ENCODE measurements around the gene NEURL2.

NEURL2 gene

DNA sequence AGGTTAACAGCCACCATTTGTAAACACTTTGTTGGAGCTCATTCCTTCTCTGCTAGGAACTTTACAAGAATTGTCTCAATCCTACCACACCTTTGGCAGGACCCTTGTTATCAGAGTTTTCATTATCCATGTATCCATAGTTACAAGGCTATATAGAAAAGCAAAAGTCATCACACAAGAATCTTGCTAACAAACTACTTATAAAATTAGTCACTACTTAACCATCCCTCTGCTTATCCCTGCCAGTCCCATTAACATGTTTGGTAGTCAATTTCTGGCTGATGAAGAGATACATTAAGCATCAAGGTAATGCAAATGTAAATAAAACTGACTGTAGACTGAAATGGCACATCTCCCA, 23.2 kb downstream of the NEURL2 start:
- DNase-seq = no peak

DNA sequence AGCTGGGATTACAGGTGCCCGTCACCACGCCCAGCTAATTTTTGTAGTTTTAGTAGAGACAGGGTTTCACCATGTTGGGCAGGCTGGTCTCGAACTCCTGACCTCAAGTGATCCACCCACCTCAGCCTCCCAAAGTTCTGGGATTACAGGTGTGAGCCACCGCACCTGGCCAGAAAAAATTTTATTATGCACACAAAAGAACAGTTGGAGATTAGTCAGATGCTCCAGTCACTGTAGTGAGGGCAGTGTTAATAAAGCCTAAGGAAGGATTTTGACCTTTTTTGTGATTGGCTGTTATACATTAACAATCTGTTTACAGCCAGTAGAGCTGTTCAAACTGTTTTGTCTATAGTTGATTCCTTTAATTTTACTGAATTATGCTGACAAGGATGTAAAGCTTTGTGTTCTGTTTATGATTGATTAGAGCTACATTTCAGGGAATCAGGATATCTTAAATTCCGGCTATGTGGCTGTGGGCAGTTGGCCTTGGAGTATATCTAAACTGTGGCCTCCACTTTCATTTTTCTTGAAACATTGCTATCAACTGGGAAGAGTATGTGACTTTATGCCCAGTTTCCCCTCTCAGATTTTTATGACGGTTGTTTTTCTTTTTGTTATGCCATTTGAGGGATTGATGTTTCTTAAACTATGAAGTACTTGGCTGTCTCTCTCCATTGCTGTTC, 23.7 kb downstream of the NEURL2 start:
- DNase-seq = no peak

DNA sequence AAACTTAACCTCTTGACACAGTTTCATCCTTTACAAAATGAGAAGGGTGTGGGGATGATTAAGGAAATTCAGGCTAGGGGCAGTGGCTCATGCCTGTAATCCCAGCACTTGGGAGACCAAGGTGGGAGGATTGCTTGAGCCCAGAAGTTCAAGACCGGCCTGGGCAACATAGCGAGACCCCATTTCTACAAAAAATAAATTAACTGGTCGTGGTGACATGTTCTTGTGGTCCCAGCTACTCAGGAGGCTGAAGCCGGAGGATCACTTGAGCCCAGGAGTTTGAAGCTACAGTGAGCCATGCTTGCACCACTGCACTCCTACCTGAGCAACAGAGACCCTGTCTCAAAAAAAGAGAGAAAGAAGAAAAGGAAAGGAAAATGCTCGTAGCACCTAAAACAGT, 24.6 kb downstream of the NEURL2 start:
- no peak for DNase-seq

DNA sequence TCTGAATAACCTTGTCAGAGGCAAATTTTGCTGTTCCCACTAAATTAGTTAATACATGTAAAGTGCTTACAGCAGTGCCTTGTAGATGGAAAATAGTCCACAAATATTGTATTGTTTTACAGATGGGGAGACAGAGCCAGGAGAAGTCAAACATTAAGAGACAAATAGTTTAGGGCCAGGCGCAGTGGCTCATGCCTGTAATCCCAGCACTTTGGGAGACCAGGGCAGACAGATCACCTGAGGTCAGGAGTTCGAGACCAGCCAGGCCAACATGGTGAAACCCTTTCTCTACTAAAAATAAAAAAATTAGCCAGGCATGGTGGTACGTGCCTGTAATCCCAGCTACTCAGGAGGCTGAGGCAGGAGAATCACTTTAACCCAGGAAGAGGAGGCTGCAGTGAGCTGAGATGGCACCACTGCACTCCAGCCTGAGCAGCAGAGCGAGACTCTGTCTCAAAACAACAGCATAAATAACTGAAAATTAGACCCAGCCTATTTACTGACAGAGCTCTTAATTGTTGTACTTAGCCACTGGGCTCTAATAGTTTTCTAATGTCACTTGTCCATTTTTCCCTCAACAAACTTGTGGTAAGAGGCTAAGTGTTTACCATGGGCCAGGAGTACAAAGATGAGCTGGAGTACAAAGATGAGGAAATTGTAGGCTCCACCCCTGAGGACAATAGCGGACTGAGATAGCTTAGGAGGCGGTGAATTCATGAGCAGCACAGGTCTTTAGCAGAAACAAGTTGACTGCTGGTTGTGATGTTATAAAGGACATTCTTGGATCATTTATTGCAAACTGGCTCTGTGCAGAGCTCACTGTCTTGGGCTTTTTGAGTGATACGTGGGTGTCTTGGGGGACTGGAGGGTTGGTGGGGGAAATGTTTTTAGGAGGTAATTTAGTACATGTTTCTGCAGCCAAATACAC, 27.2 kb downstream of the NEURL2 start:
- no peak for DNase-seq

DNA sequence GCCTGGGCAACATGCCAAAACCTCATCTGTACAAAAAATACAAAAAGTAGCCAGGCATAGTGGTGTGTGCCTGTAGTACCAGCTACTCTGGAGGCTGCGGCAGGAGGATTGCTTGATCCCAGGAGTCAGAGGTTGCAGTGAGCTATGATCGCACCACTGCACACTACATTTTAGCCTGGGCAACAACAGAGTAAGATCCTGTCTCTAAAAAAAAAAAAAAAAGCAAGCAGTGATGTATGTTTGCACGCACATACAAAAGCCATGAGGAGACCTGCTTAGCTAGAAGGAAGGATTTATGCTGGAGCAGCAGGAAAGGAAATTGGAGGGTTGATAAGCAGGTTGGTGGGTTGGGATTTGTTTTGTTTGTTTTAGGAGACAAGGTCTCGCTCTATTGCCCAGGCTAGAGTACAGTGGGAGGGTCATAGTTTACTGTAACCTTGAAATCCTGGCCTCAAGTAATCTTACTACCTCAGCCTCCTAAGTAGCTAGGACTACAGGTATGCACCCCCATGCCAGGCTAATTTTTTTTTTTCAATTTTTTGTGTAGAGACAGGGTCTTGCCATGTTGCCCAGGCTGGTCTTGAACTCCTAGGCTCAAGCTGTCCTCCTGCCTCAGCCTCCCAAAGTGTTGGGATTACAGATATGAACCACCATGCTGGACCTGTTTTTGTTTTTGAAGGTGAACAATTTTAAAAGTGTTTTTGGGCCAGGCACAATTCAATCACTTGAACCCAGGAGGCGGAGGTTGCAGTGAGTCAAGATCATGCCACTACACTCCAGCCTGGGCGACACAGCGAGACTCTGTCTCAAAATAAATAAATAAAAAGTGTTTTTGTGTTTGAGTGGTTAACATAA, 29.6 kb downstream of the NEURL2 start:
- DNase-seq = peak; percentile 86

DNA sequence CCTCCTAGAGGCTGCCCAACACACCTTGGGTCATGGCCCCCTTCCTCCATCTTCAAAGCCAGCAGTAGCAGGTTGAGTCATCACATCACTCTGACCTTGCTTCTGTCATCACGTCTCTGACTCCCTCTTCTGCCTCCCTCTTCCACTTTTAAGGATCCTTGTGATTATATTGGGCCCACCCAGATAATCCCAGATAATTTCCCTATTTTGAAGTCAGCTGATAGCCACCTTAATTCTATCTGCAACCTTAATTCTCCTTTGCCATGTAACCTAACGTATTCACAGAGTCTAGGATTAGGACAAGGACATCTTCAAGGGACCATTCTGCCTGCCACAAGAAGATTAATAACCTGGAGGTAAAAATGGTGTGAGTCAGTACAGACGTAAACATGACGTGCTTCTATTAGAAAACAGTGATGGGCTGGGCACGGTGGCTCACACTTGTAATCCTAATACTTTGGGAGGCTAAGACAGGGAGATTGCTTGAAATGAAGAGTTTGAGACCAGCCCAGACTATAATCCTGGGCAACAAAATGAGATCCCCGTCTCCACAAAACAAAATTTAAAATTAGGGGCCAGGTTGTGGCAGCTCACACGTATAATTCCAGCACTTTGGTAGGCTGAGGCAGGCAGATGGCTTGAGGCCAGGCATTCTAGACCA, 30.3 kb downstream of the NEURL2 start:
- DNase-seq = peak; percentile 95

DNA sequence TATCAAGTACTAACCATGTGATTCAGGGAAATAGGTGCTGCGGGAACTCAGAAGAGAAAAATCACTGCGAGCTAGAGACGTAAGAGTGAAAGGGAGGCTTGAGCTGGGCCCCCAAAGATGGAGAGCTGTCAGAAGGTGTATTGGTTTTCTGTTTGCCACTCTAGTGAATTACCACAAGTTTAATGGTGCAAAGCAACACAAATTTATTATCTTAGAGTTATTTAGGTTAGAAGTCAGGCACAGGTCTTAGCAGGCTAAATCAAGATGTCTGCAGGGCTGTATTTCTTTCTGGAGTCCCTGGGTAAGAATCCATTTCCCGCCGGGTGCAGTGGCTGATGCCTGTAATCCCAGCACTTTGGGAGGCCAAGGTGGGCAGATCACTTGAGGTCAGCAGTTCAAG, 31.1 kb downstream of the NEURL2 start:
- DNase-seq = no peak

DNA sequence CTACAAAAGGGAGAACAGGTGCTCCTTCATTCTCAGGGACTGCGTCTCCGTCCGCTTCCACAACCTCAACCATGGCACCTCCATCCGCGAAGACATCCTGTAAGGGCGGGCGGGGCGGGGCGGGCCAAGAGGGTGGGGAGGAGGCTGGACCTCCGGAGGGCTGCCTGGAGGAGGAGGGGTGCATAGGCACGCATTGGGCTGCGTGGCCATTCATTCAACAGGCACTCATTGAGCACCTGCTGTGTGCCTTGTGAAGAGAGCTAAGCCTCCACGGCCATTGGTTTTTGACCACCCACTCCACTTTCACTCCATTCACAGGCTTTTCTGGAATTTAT, 33.2 kb downstream of the NEURL2 start:
- DNase-seq = peak; percentile 68

DNA sequence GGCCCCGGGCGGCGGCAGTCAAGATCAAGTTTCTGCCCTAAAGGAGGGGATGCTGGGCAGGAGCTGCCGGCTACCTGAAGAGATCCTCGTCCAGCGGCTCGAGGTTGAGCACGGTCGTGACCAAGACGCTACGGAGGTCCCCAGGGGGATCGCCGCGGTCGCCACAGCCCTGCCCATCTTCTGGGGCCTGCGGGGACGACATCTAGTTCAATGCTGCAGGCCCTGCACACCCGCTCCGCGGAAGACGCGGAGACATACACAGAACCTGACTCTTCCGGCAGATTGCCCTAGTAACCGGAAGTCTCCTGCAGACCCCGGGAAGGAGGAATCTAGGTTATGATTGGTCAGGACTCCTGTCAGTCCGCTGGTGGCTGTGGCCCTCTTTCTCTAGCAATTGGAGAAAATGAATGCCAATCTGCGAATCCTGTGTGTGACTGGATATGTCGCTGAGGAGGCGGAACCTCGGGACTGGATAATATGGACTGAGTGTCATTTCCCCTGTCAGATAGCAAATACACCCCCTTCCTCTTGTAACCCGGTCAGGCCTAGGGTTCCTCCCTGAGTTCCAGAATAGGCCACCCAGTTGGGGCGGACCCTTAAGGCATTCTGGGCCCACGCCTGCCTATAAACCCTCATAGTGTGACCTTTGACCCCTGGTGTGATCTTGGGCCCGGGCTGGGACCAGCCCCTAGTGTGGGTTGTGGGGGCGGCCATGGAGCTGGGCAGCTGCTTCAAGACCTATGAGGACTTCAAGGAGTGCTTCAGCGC, 33.7 kb downstream of the NEURL2 start, which contains the start of the genes ACOT8 and ZSWIM3:
ACOT8 (minus strand) TSS at position 279 of the 768 bp plus-strand sequence; CDS start at position 202, 77 bp downstream.
ZSWIM3 (plus strand) TSS at position 501 of the 768 bp plus-strand sequence; CDS start at position 713, 212 bp downstream.
- peak; percentile 100 for DNase-seq

DNA sequence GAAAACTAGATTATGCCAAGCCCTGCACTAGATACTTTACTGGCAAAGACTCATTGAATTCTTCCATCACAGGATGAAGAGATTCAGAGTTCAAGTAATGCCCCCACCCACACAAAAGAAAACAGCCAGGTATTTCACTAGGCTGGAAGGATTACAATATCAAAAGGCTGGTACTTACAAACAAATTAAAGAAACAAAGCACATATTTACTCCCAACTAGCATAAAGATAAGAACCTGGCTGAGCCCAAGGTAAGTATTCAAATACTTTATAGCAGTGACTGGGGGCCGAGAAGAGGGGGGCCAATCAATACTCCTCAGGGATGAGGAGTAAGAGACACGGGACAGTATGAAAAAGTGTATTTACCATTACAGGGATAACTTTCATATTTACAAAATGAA, 37.5 kb downstream of the NEURL2 start:
- no peak for DNase-seq

DNA sequence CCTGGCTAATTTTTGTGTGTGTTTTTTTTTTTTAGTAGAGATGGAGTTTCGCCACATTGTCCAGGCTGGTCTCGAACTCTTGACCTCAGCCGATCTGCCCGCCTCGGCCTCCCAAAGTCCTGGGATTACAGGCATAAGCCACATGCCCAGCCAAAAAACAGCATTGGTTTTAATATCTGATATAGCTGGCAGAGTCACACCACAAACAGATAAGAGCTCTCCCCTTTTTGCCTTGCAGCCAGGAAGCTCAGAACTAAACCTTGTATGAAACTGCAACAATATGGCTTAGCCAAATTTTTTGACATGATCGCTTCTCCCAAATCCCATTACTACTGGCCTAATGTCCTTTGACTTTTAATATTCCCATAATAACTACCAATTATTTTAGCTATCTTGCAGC, 38.7 kb downstream of the NEURL2 start:
- DNase-seq = no peak

DNA sequence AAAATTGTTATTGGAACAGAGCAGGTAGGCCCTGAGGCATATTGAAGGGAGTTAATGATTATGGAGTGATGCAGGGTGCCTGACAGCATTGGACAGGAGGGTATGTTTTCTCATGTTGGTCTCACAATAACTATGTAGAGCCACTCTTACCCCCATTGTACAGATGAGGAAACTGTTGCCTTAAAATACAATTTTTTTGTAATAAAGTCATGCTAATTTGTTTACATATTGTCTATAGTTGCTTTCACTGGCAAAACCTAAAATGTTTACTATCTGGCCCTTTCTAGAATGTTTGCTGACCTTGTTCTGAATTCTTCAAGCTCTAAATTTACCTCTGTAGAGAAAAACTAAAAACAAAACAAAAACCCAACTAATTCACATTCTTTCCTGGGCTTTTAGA, 39.5 kb downstream of the NEURL2 start:
- no peak for DNase-seq

DNA sequence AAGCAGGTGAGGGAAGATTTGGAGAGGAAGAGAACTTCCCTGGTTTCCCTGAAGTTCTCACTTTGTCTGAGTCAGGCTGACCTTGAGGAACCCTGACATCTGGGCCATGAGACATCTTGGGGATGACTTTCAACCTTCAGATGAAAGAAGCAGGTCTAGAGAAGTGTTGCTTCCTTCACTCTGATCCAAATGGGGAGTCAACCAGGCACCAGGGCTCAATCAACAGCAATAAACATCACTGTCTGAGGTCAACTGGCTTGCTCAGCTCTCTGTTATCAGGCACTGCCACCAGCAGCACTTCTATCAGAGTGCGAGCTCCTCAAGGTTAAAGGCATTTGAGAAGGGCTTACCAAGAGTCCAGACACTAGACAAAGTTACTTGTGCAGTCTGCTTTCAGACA, 40.1 kb downstream of the NEURL2 start:
- DNase-seq = no peak

DNA sequence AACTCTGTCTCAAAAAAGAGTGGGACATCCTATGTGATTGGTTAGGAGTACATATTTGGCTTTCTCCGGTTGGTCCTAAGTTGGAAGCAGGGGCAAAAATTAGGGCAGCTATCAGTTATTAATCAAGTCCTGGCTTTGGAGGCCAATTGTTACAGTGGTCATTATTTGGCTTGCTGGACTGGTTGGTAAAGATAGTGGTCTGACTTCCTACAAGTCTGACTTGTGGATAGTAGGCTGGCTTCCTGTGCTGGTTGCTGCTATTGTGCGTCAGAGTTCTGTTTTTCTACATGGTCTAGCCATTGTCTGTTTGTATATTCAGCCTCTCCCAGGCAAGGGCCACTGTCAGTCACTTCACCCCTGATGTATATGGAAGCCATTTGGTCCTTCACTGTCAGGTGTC, 40.8 kb downstream of the NEURL2 start:
- no peak for DNase-seq

DNA sequence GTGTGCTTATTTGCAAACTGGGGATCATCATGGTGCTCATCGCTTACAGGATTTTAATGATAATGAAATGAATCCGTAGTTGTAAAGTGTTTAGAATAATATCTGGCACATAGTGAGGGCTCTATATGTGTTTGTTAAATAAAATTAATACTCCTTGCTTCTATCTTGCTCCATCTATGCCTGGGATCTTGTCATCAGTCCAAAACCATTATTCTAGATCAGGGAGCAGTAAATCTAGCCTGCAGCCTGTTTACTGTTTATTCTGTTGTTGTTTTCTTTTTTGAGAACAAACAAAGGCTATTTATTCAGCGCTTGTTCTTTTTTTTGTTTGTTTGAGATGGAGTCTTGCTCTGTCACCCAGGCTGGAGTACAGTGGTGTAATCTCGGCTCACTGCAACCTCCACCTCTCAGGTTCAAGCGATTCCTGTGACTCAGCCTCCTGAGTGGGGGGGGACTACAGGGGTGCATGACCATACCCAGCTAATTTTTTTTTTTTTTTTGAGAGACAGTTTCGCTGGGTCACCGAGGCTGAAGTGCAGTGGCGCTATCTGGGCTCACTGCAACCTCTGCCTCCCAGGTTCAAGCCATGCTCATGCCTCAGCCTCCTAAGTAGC, 41.9 kb downstream of the NEURL2 start:
- no peak for DNase-seq

DNA sequence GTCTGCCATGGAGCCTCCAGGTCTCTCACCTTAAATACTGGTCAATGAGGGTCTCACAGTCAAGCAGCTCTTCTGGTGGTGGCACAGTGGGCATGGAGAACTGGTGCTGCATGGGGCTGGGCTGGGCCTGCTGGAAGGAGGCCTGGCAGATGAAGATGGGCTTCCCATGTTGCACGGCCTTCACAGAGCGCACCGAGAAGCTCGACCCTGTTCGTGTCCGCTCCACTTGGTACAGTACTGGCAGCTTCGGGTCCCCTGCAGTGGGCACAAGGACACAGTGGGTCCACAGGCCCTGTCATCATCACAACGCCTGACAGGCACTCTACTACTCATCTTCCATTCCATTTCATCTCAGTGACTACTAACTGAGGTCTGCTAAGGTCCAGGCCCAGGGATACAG, 42.6 kb downstream of the NEURL2 start:
- DNase-seq = no peak

DNA sequence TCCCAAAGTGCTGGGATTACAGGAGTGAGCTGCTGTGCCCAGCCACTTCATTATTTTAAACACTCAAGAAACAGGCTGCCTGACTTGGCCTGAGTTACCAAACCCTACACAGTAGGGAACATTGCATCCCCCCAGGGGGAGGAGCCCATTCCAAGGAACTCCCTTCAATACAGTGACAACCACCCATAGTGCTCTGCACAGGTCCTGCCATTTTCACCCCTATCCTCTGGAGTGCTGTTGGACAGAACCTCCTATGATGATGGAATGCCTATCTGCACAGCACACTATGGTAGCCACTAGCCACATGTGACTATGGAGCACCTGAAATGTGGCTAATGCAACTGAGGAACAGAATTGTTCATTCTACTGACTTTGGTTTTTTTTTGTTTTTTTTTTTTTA, 45.6 kb downstream of the NEURL2 start:
- DNase-seq = no peak

DNA sequence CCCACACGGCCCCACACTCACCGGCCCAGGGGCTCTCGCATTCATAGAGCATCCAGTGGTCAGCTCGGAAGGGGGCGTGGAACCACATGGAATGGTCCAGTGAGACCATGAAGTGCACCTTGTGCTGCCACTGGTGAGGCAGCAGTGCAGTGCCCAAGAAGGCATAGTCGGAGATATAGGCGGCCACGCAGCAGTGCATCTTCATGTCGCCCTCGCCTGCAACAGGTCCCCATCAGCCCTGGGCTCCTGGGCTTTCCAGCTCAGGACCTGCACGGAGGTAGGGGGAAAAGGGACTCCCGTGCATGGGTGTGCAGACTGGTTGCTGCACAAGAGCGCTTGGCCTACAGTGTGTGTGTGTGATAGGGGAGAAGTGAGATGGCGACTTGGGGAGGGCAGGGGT, 47.5 kb downstream of the NEURL2 start:
- DNase-seq = no peak

DNA sequence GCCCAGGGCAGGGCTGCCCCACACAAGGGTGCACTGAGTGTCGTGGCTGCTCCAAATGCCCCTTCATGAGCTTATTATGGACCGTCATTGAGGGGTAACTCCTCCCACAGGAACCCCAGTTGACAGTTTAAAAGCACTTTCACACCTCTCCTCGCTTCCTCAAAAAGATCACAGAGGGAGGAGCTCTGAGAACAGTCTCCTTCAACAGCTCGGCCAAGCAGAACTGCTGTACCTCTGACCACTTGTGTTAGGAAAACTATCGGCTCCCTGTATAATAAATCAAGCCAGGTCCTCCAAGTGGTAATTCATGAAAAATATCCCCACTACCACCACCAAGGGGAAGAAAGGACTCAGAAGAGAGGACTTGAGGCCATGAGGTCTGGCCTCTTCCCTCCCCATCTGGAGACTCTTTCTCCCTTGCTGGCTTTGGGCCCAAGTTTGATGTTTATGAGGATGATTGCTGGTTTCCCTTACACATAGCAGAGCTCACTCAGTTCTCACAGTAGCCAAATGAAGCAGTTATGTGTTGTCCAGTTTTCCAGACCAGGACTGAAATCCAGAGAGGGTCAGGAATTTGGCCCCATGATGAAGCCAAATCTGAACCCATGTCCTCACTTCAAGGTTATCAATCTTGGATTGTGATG, 48.7 kb downstream of the NEURL2 start:
- no peak for DNase-seq

DNA sequence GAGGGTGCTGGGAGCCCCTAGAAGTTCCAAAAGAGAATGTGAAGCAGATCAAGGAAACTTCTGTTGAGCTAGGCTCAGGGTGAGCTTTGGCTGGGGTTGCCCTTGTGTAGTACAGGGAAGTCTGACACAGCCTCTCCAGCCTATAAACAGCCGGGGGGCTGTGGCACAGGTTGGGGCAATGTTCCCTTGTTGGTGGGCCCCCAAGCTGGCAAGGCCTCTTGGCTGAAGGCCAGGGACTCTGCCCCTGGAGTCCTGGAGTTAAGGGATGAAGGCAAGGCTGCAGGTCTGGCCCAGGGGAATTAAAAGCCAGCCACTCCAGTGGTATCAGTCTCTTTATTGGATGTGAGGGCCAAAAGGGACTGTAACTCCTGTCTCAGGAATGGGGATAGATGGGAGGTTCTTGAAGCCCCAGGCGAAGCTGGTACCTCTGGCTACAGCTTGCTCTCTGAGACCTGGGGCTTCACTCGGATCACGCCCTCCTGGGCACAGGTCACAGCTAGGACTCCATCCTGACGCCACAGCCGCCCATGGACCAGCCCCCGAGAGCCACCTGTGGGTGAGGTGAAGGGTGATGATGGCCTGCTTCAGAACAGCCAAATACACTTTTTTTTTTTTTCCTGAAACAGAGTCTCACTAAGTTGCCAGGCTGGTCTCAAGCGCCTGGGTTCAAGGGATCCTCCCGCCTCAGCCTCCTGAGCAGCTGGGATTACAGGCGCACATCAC, 49.4 kb downstream of the NEURL2 start:
- DNase-seq = no peak

Data from NCI-H82 (cell line).